Left ventricle myocardium inferior (tissue), 1 donor: Measurements from ENCODE around the gene HMGB1. TPM values are rescaled to one million over a fixed set of nuclear protein-coding genes. Genes with fewer than 3 reads are reported as not detected.
A peak's percentile ranks its signal among the peaks of the same experiment; 100 is the strongest.

Source experiments
- DNase-seq: peaks from one replicate; pipeline ENCODE4 v3.0.0-alpha.2; 2020
- H3K27ac ChIP-seq: fragments of 200-600 bp; replicated peaks from 2 replicates; pipeline ENCODE4 v1.8.0; 2021
- H3K27me3 ChIP-seq: fragments of 200-600 bp; 2 replicates; pipeline ENCODE4 v1.8.0; 2021; ENCODE audit warnings: low read depth
- H3K36me3 ChIP-seq: fragments of 200-600 bp; 2 replicates; pipeline ENCODE4 v1.8.0; 2021
- H3K4me1 ChIP-seq: fragments of 200-600 bp; 2 replicates; pipeline ENCODE4 v1.8.0; 2021
- H3K4me3 ChIP-seq: fragments of 200-600 bp; 2 replicates; pipeline ENCODE4 v1.8.0; 2021; ENCODE audit warnings: mild to moderate bottlenecking, moderate library complexity
- H3K9me3 ChIP-seq: fragments of 200-600 bp; replicated peaks from 2 replicates; pipeline ENCODE4 v1.8.0; 2021
- intact Hi-C: fragments of 100-400 bp; cut with micrococcal nuclease; formaldehyde crosslinking; loops from one replicate; pipeline ENCODE4 v1.11.0; 2022
- total RNA-seq: library from RNA; stranded (reverse); fragmentation: NEBNext Ultra II Directional; extraction: Animal tissue kit (Norgen Biotek cat#: 25700); gene quantifications from one replicate; pipeline ENCODE4 v1.2.1, GENCODE V29; 2021
- TF ChIP-seq, protein P1 (sequence below): fragments of 200-600 bp; IDR thresholded peaks from 2 replicates; pipeline ENCODE4 v1.8.0; 2021; ENCODE audit warnings: antibody characterized with exemption, mild to moderate bottlenecking, borderline replicate concordance
- donor health status: DM: no; HTN: yes; CAD: no; lungs with severe emphysema.

HMGB1 gene
- total RNA-seq, 1 donor from 2014 or later: 161 TPM

DNA sequence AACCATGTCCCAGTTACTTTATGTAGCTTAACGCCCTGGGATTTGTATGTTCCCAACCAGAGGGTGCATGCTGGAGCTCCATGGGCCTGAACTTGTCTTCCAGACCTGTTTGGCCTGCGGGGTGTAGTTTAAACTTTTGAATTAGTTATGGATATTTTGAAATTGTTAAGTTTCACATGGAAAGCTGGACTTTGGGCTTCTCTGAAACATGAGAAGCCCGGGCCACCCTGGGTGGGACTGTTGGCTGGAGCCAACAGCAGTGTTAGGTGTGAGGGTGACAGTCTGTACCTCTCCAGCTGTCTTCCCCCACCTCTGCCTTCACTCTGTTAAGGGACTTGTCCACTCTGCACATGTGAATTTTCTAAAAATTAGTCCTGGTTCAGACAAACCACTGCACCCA, 41.8 kb downstream of the HMGB1 start:
- no peaks in the 10 kb centered on the region for H3K36me3 ChIP-seq
- TF ChIP-seq, protein P1, sequence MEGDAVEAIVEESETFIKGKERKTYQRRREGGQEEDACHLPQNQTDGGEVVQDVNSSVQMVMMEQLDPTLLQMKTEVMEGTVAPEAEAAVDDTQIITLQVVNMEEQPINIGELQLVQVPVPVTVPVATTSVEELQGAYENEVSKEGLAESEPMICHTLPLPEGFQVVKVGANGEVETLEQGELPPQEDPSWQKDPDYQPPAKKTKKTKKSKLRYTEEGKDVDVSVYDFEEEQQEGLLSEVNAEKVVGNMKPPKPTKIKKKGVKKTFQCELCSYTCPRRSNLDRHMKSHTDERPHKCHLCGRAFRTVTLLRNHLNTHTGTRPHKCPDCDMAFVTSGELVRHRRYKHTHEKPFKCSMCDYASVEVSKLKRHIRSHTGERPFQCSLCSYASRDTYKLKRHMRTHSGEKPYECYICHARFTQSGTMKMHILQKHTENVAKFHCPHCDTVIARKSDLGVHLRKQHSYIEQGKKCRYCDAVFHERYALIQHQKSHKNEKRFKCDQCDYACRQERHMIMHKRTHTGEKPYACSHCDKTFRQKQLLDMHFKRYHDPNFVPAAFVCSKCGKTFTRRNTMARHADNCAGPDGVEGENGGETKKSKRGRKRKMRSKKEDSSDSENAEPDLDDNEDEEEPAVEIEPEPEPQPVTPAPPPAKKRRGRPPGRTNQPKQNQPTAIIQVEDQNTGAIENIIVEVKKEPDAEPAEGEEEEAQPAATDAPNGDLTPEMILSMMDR: no peak
- H3K27me3 ChIP-seq: no peaks in the 10 kb centered on the region
- intact Hi-C loops: no loop called here
- DNase-seq: no peak
- H3K9me3 ChIP-seq: no peaks in the 10 kb centered on the region
- no peak overlapping the region for H3K27ac ChIP-seq
- H3K4me1 ChIP-seq: peaks cover 15% of the 10 kb centered on the region
- H3K4me3 ChIP-seq: no peak overlapping the region

DNA sequence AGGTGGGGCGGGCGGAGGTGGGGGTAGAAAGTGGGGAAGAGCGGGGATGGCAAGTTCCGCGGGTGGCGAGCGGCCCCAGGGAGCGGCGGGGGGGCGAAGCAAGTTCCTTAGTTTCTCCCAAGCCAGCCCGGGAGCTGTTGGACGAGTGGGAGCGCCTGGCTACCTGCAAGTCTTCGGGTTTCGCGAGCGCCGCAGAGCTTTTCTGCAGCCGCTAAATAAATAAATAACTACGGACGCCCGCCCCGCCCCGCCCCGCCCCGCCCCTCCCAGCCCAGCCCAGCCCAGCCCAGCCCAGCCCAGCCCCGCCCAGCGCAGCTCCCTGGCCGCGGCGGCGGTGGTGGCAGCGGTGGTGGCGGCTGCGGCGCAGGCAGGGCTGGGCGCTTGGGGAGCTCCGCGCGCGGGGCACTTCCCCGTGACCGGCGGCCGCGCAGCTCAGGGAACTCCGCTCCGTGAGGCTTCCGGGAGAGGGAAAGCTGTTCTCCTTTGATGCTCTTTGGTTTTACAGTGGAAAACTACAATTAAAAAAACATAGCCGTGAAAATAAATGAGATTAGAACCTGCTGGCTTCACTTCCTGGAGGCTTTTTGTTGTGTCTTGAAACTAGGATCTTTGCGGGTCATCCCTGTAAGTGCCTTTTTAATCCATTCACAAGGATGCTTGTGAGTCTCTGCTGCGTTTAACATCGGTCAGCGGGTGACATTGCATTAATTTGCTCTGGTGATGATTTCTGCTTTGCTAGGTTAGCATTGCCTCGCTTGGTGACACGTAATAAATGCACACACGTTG, 43.5 kb downstream of the HMGB1 start, which contains the start of gene UBE2L5:
Gene UBE2L5, plus strand, starts transcription at position 440 of the 786 bp plus-strand sequence. CDS start 5,498 bp downstream, outside the sequence.
- H3K9me3 ChIP-seq: no peaks in the 10 kb centered on the region
- TF ChIP-seq, protein P1: no peak
- H3K27ac ChIP-seq: peak within 1 kb of the TSS; percentile 95
- H3K27me3 ChIP-seq: no peaks in the 10 kb centered on the region
- intact Hi-C loops: no loop called here
- H3K4me1 ChIP-seq: peaks cover 15% of the 10 kb centered on the region
- no peaks in the 10 kb centered on the region for H3K36me3 ChIP-seq
- peak within 1 kb of the TSS; percentile 73 for H3K4me3 ChIP-seq
- DNase-seq: peak; percentile 82

DNA sequence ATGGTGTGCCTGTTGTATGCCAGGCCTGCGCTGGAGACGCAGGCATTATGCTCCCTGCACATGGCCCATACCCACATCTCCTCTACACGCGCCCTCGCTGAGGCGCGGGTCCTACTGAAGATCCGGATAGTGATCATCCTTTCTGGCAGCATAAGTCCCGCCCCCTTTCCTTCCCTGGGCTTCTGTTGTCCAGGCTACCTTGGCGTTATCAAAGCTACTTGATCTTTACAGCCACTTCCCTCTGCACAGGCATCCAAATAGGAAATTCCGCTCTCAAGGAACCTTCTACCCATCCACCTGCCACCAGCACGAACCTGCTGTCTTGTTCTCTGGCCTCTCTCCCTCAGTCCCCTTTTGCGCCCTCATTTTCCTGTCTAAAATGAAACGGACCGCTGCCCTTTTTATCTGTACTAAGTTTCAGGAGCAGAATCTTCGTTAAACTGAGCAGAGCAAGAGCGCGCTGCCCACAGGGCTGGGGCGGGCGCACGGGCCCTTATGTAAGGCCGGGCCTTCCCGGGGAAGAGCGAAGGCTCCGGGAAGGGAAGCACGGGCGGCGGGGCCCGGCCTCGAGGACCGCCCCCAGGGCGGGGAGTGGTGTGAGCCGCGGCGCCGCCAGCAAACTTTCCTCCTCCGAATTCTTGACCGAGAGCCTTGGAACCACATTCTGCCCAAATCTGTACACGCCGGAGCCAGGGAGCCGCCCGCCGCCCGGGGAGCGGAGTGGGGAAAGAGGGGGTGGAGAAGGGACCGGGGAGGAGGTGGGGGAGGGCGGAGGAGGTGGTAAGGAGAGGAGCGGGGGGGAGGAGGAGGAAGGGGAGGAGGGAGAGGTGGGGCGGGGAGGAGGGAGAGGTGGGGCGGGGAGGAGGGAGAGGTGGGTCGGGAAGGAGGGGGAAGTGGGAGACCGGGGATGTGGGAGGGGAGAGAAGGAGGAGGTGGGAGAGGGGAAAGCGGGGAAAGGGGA, 44.4 kb downstream of the HMGB1 start:
- peak overlapping the region; percentile 95 for H3K27ac ChIP-seq
- peaks cover 15% of the 10 kb centered on the region for H3K4me1 ChIP-seq
- H3K27me3 ChIP-seq: no peaks in the 10 kb centered on the region
- TF ChIP-seq, protein P1: no peak
- H3K4me3 ChIP-seq: peak overlapping the region; percentile 73
- no peaks in the 10 kb centered on the region for H3K9me3 ChIP-seq
- no peaks in the 10 kb centered on the region for H3K36me3 ChIP-seq
- DNase-seq: peak; percentile 89
- intact Hi-C loops: no loop called here

DNA sequence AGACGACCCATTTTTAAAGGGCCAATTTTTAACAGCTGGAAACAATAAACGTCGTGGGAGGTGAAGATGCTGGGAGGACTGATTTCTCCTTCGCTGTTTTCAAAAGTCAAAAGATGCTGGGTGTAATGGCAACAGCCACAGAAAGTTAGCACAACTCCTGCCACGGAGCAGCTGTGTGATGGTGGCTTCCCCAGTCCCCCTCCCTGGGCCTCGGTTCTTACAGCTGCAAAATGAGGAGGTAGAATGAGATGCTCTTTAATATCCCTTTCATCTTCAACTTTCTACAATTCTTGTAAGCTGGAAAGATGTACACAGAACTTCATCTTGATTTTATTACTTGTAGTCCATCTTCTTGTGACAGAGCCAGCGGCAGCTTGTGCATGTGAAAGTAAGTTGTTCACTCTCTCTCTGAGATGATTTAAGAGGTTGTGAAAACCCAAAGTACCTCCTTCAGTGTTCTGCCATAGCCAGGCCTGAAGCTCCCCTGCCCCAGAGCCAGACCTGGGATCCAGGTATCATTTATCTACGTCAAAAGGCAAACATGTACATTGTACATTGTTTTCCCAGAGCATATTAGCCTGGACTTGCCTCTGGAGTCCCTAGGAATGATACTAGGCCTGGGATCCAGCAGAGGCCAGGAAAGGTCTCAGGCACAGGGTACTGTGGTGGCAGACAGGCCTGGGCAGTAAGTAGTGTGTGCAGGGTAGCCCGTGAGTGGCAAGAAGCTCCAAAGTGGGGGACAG, 46.8 kb downstream of the HMGB1 start:
- no peaks in the 10 kb centered on the region for H3K36me3 ChIP-seq
- peaks cover 15% of the 10 kb centered on the region for H3K4me1 ChIP-seq
- H3K27ac ChIP-seq: no peak overlapping the region
- no peaks in the 10 kb centered on the region for H3K27me3 ChIP-seq
- H3K9me3 ChIP-seq: no peaks in the 10 kb centered on the region
- intact Hi-C loops: loop anchor here (10.0 kb wide), 1 partner anchor 46 kb away; the partner anchor contains the start of gene HMGB1
- DNase-seq: no peak
- no peak overlapping the region for H3K4me3 ChIP-seq
- TF ChIP-seq, protein P1: no peak
